Left lung (tissue), 10 donors: ENCODE results near the gene CAPZA2. TPM values are rescaled to one million over a fixed set of nuclear protein-coding genes. Genes with fewer than 3 reads are reported as not detected.

Experiments
- ATAC-seq: fragments of 200-7000 bp; cut with Tn5 transposase; one replicate; pipeline ENCODE4 v1.9.1; 2020; ENCODE audit warnings: moderate library complexity
- DNase-seq, 4 donors: peaks; one replicate each; pipeline ENCODE4 v3.0.0-alpha.2; 2013 to 2020
- H3K27ac ChIP-seq, 2 donors: fragments of 200-600 bp; sonication (generic) in 1 of 2; one replicate each; pipeline versions ENCODE4 v1.5.0 to v1.8.0; 2020 to 2021
- H3K27me3 ChIP-seq, 2 donors: fragments of 200-600 bp; sonication (generic) in 1 of 2; one replicate each; pipeline versions ENCODE4 v1.5.0 to v1.8.0; 2020 to 2021
- H3K36me3 ChIP-seq, 2 donors: fragments of 200-600 bp; sonication (generic) in 1 of 2; one replicate each; pipeline versions ENCODE4 v1.5.0 to v1.8.0; 2020 to 2021
- H3K4me1 ChIP-seq, 2 donors: fragments of 200-600 bp; one replicate each; pipeline ENCODE4 v1.8.0; 2021
- H3K4me3 ChIP-seq, 2 donors: fragments of 200-600 bp; sonication (generic) in 1 of 2; one replicate each; pipeline versions ENCODE4 v1.5.0 to v1.8.0; 2020 to 2021; ENCODE audit warnings: mild to moderate bottlenecking in 1 of 2
- H3K9me3 ChIP-seq, 2 donors: fragments of 200-600 bp; sonication (generic) in 1 of 2; one replicate each; pipeline versions ENCODE4 v1.5.0 to v1.8.0; 2020 to 2021
- intact Hi-C, 2 donors: fragments of 100-400 bp; cut with DNase I; formaldehyde crosslinking; loops; one replicate each; pipeline versions ENCODE4 v1.11.2 to v1.14.2; 2022
- polyA plus RNA-seq, 6 donors: library from polyadenylated mRNA; unstranded; fragments of 120-200 nt; gene quantifications; one replicate each; pipeline ENCODE4 v1.2.1, GENCODE V29; 2013; ENCODE audit not compliant: insufficient read length in 6 of 6
- total RNA-seq, 2 donors: library from RNA; stranded (reverse); fragmentation: NEBNext Ultra II Directional; extraction: Animal tissue kit (Norgen Biotek cat#: 25700); gene quantifications; one replicate each; pipeline ENCODE4 v1.2.1, GENCODE V29; 2021
- TF ChIP-seq, protein P1 (sequence below), 2 donors: fragments of 200-600 bp; sonication (generic) in 1 of 2; IDR thresholded peaks; one replicate each; pipeline versions ENCODE4 v1.5.0 to v1.8.0; 2021; ENCODE audit warnings: antibody characterized with exemption in 2 of 2
- donor health status: DM: no; HTN: yes; CAD: no.
- donor health status: DM: no; HTN: no; CAD: no.

Gene CAPZA2
- total and polyA plus RNA-seq, 8 donors, result 129 to 286 (median 155) TPM

DNA sequence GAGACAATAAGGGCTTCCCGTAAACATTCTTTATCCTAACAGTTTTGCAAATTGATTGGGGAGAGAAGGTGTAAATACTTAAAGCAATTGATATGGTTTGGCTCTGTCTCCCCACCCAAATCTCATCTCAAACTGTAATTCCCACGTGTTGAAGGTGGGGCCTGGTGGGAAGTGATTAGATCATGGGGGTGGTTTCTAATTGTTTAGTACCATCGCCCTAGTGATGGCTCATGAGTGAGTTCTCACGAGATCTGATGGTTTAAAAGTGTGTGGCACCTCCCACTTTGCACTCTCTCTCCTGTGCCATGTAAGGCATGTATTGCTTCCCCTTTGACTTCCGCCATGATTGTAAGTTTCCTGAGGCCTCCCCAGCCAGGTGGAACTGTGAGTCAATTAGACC, 22.1 kb upstream of the CAPZA2 start:
- no peaks in the 10 kb centered on the region for H3K27me3 ChIP-seq
- ATAC-seq, result no peak
- H3K36me3 ChIP-seq, result no peaks in the 10 kb centered on the region
- TF ChIP-seq, protein P1, sequence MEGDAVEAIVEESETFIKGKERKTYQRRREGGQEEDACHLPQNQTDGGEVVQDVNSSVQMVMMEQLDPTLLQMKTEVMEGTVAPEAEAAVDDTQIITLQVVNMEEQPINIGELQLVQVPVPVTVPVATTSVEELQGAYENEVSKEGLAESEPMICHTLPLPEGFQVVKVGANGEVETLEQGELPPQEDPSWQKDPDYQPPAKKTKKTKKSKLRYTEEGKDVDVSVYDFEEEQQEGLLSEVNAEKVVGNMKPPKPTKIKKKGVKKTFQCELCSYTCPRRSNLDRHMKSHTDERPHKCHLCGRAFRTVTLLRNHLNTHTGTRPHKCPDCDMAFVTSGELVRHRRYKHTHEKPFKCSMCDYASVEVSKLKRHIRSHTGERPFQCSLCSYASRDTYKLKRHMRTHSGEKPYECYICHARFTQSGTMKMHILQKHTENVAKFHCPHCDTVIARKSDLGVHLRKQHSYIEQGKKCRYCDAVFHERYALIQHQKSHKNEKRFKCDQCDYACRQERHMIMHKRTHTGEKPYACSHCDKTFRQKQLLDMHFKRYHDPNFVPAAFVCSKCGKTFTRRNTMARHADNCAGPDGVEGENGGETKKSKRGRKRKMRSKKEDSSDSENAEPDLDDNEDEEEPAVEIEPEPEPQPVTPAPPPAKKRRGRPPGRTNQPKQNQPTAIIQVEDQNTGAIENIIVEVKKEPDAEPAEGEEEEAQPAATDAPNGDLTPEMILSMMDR (IDR thresholded peaks at IDR 0.05), result no peak
- H3K9me3 ChIP-seq, result no peaks in the 10 kb centered on the region
- intact Hi-C loops, result no loop called here
- peaks cover 0 to 12% of the 10 kb centered on the region in 2 donors for H3K4me1 ChIP-seq
- no peak for DNase-seq
- H3K27ac ChIP-seq, result no peak overlapping the region
- no peak overlapping the region for H3K4me3 ChIP-seq

DNA sequence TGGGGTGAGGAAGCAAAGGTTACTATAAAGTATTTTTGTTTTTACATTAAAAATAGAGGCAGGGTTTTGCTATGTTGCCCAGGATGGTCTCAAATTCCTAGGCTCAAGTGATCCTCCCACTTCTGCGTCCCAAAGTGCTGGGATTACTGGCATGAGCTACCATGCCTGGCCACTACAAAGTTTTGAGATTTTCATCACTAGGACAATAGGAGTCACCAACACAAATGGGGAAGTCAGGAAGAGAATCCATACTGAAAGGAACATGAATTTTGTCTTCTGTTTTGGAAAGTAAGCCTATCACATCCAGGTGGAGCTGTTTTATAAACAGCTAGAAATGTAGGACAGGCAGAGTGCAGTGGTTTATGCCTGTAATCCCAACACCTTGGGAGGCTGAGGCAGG, 20.0 kb upstream of the CAPZA2 start:
- Histone ChIP-seq H3K27me3 (no peaks in the 10 kb centered on the region), H3K9me3 (no peaks in the 10 kb centered on the region), H3K4me1 (peaks cover 0 to 12% of the 10 kb centered on the region in 2 donors), H3K36me3 (no peaks in the 10 kb centered on the region), H3K4me3 (no peak overlapping the region), H3K27ac (no peak overlapping the region)
- DNase-seq (no peak), ATAC-seq (no peak)
- intact Hi-C loops, result no loop called here
- TF ChIP-seq, protein P1 (IDR thresholded peaks at IDR 0.05), result no peak

DNA sequence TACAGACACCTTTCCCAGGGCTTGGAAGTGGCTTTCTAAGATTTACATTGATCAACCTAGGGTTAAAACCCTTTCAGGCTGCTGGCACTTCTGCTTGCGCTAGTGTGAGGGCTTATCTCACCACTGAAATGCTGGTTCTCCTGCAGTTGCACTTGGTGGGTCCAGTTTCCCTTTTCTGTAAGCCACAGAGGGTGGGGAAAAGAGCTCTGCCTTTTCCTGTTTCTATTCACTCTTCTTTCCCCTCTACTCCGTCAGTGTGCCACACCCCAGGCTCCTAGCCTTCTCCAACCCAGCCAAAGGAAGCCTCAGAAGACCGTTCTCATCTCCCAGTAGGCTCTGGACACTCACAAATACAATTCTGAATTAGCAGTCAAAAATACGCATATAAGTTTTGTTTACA, 19.0 kb upstream of the CAPZA2 start:
- DNase-seq (peak in 1 of 4 donors; percentile 36), ATAC-seq (peak; percentile 77)
- Histone ChIP-seq H3K27ac (peak overlapping the region in 1 of 2 donors; percentile 45), H3K9me3 (no peaks in the 10 kb centered on the region), H3K36me3 (no peaks in the 10 kb centered on the region), H3K4me1 (peaks cover 0 to 12% of the 10 kb centered on the region in 2 donors), H3K4me3 (no peak overlapping the region), H3K27me3 (no peaks in the 10 kb centered on the region)
- intact Hi-C loops, result no loop called here
- TF ChIP-seq, protein P1 (IDR thresholded peaks at IDR 0.05), result no peak

DNA sequence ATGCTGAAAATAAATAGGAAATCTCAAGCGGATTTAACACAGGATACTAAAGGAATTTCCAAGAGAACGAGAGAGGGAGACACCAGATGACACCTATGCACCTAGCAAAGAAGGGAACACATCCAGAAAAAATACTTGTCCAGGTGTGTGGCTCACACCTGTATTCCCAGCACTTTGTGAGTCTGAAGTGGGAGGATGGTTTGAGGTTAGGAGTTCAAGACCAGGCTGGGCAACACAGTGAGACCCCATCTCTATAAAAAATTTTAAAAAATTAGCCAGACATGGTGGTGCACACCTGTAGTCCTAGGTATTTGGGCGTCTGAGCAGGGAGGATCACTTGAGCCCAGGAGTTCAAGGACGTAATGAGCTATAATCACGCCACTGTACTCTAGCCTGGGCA, 11.2 kb upstream of the CAPZA2 start:
- Histone ChIP-seq H3K27me3 (no peaks in the 10 kb centered on the region), H3K27ac (no peak overlapping the region), H3K36me3 (no peaks in the 10 kb centered on the region), H3K4me1 (no peaks in the 10 kb centered on the region), H3K9me3 (no peaks in the 10 kb centered on the region), H3K4me3 (no peak overlapping the region)
- intact Hi-C loops, result no loop called here
- TF ChIP-seq, protein P1 (IDR thresholded peaks at IDR 0.05), result no peak
- ATAC-seq, result no peak
- no peak for DNase-seq

DNA sequence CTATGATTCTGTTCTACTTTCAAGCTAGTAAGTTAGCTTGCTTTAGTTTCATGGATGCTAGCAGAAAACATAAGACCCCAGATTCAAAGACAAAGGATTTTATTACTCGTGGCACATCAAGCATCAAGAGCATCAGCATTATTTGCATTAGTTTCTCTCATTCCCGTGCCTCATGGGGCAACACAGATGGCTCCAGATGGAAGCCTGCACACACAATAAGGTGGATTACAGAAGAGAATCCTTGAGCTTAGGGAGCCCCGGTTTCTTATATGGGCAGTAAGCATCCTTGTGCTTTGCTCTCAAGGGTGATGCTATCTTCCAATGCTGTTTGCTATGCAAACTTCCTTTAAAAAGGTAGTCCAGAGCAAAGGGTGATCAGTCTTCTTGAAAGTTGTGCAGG, 10.7 kb upstream of the CAPZA2 start:
- Histone ChIP-seq H3K9me3 (no peaks in the 10 kb centered on the region), H3K27ac (no peak overlapping the region), H3K4me3 (no peak overlapping the region), H3K36me3 (no peaks in the 10 kb centered on the region), H3K4me1 (no peaks in the 10 kb centered on the region), H3K27me3 (no peaks in the 10 kb centered on the region)
- no peak for ATAC-seq
- TF ChIP-seq, protein P1 (IDR thresholded peaks at IDR 0.05), result no peak
- intact Hi-C loops, result no loop called here
- DNase-seq, result no peak
